GM10266 (cell line): Measurements from ENCODE around the gene ADAMTSL2.

Source experiments
- DNase-seq: peaks from one replicate; pipeline ENCODE4 v3.0.0; 2012; ENCODE audit errors: extremely low spot score
- CTCF ChIP-seq: IDR thresholded peaks from 2 replicates; pipeline ENCODE4 v1.5.1; 2012; ENCODE audit warnings: mild to moderate bottlenecking, low read depth; ENCODE audit not compliant: control insufficient read depth, insufficient read depth; ENCODE audit errors: missing control alignments

The ADAMTSL2 gene

GRCh38 chr9:133583111-133583510 lies 48.6 kb downstream of the ADAMTSL2 start:
- no peak for TF ChIP-seq CTCF
- no peak for DNase-seq

- no peak for TF ChIP-seq CTCF
- no peak for DNase-seq
These were observed 49.1 kb downstream of the ADAMTSL2 start for GRCh38 chr9:133583586-133583985.

GRCh38 chr9:133584167-133584558 lies 49.7 kb downstream of the ADAMTSL2 start:
- TF ChIP-seq CTCF = no peak
- DNase-seq = no peak

GRCh38 chr9:133584559-133585476 lies 50.3 kb downstream of the ADAMTSL2 start:
- DNase-seq = no peak
- no peak for TF ChIP-seq CTCF

GRCh38 chr9:133585481-133586351 lies 51.2 kb downstream of the ADAMTSL2 start:
- TF ChIP-seq CTCF = no peak
- DNase-seq = no peak

- no peak for TF ChIP-seq CTCF
- DNase-seq = no peak
These were observed 52.5 kb downstream of the ADAMTSL2 start for GRCh38 chr9:133587051-133587450.
